ENCODE measurements around the gene ROCK2.

The ROCK2 gene

DNA sequence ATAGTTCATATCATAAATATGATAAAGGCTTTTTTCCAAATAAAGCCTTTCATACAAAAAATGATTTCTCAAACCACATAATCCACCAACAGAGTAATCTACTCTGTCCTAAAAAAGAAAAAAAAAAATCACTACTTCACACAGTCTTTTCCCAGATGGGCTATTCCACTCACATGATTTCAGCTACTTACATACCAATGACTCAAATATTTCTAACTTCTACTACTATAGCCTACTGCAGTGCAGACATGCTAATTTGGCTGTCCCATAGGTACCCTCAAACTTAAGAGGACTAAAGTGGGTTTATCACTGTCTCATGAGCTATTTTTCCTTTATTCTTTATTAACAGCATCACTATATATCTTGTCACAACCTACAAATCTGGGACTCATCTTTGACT, 131.8 kb downstream of the ROCK2 start:
- TF ChIP-seq POLR2AphosphoS5 (IDR thresholded peaks at IDR 0.05; ENCODE audit: low read depth, low read length) (no peak), SIN3A (IDR thresholded peaks at IDR 0.05; ENCODE audit: borderline replicate concordance, insufficient read depth, low read length) (no peak), FOXP2 (optimal IDR thresholded peaks at IDR 0.05; ENCODE audit: borderline replicate concordance, extremely low read depth, extremely low read length, insufficient read depth) (no peak), TAF1 (IDR thresholded peaks at IDR 0.05; ENCODE audit: borderline replicate concordance, insufficient read depth, low read length) (no peak), REST (IDR thresholded peaks at IDR 0.05; ENCODE audit: insufficient read depth in 1 of 2, low read depth in 2 of 2, low read length in 2 of 2) (no peak)

DNA sequence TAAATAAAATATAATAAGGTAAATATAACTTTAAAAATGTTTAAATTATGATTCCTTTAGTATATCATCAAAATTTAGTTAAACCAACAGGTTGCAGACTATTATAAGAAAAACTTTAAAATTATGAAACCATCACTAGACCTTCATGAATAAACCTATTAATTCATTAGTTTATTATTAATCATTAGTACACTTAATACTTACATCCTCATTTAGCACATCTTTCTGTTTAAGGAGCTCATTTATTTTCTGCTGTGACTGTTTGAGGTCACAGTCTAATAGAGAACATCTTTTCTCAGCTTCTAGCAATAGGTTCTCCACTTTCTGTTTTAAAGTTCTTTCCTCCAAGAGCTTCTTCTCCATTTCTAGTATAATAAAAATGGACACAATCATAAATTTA, 136.4 kb downstream of the ROCK2 start:
- TF ChIP-seq FOXP2 (optimal IDR thresholded peaks at IDR 0.05; ENCODE audit: borderline replicate concordance, extremely low read depth, extremely low read length, insufficient read depth) (no peak), TAF1 (IDR thresholded peaks at IDR 0.05; ENCODE audit: borderline replicate concordance, insufficient read depth, low read length) (no peak), SIN3A (IDR thresholded peaks at IDR 0.05; ENCODE audit: borderline replicate concordance, insufficient read depth, low read length) (no peak), REST (IDR thresholded peaks at IDR 0.05; ENCODE audit: insufficient read depth in 1 of 2, low read depth in 2 of 2, low read length in 2 of 2) (no peak), POLR2AphosphoS5 (IDR thresholded peaks at IDR 0.05; ENCODE audit: low read depth, low read length) (no peak)

DNA sequence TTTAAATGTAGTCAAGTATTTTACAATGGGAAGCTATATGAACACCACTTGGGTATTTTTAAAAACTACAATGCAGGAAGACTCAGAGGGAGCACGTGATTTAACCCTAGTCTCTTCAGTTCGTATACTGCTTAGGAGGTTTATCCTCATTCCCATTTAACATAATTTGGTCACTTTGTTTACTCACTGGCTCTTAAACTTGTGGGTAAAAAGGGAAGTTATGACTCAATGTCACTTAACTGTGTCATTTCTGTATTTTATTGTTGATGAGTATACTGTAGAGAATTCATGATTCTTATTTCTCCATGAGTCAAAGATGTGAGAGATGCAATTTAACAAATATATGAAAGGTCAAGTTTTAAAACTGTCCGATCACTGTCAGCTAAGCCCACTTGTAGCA, 141.0 kb downstream of the ROCK2 start:
- TF ChIP-seq FOXP2 (optimal IDR thresholded peaks at IDR 0.05; ENCODE audit: borderline replicate concordance, extremely low read depth, extremely low read length, insufficient read depth) (no peak), SIN3A (IDR thresholded peaks at IDR 0.05; ENCODE audit: borderline replicate concordance, insufficient read depth, low read length) (no peak), POLR2AphosphoS5 (IDR thresholded peaks at IDR 0.05; ENCODE audit: low read depth, low read length) (no peak), REST (IDR thresholded peaks at IDR 0.05; ENCODE audit: insufficient read depth in 1 of 2, low read depth in 2 of 2, low read length in 2 of 2) (no peak), TAF1 (IDR thresholded peaks at IDR 0.05; ENCODE audit: borderline replicate concordance, insufficient read depth, low read length) (no peak)

DNA sequence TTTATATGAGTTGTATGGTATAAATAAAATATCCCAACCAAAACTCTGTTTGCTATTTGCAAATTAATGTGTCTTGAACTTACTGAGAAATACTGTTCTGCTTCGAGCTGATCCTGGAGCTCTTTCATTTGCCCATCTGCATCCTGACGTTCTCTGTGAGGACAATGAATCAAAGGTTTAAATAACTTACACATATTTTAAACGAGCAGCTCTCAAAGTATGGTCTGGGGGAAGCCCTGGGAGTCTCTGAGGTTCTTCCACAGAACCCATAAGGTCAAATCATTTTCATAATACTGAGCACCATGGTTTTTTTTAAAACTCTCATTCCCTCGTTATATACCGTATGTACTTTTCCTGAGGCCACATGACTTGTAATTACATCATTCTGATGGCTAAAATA, 142.5 kb downstream of the ROCK2 start:
- TF ChIP-seq TAF1 (IDR thresholded peaks at IDR 0.05; ENCODE audit: borderline replicate concordance, insufficient read depth, low read length) (no peak), SIN3A (IDR thresholded peaks at IDR 0.05; ENCODE audit: borderline replicate concordance, insufficient read depth, low read length) (no peak), REST (IDR thresholded peaks at IDR 0.05; ENCODE audit: insufficient read depth in 1 of 2, low read depth in 2 of 2, low read length in 2 of 2) (no peak), POLR2AphosphoS5 (IDR thresholded peaks at IDR 0.05; ENCODE audit: low read depth, low read length) (no peak), FOXP2 (optimal IDR thresholded peaks at IDR 0.05; ENCODE audit: borderline replicate concordance, extremely low read depth, extremely low read length, insufficient read depth) (no peak)

DNA sequence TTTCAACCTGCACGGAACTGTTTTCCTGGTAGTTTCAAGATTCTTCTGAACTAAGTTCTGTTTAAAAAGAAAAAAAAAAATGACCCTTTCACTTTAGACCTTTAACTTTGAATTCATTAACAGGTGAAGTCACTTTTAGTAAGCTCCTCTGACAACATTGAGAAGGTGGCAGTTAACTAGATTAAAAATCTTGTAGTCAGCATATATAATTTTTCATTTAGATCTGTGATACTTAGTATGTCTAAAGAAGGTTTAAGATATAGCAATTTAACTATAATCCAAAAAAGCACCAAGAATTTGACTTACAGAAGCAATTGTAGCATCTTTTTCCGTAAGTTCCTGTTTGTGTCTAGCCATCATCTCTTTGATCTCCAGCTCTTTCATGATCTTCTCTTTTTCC, 143.8 kb downstream of the ROCK2 start:
- TF ChIP-seq SIN3A (IDR thresholded peaks at IDR 0.05; ENCODE audit: borderline replicate concordance, insufficient read depth, low read length), result no peak
- TF ChIP-seq REST (IDR thresholded peaks at IDR 0.05; ENCODE audit: insufficient read depth in 1 of 2, low read depth in 2 of 2, low read length in 2 of 2), result no peak
- TF ChIP-seq TAF1 (IDR thresholded peaks at IDR 0.05; ENCODE audit: borderline replicate concordance, insufficient read depth, low read length), result no peak
- no peak for TF ChIP-seq FOXP2 (optimal IDR thresholded peaks at IDR 0.05; ENCODE audit: borderline replicate concordance, extremely low read depth, extremely low read length, insufficient read depth)
- no peak for TF ChIP-seq POLR2AphosphoS5 (IDR thresholded peaks at IDR 0.05; ENCODE audit: low read depth, low read length)

Data from PFSK-1 (cell line).